H1 (cell line): ENCODE measurements around the gene USP36. TPM values are rescaled to one million over a fixed set of nuclear protein-coding genes. Genes with fewer than 3 reads are reported as not detected.

Experiments
- CTCF ChIA-PET: fragments of 300-600 bp; sonication (Branson Sonifier 250); formaldehyde crosslinking; loops from one replicate; lab custom pipeline; 2021; ENCODE audit not compliant: partially characterized antibody; lab: Charles Lee
- POLR2A ChIA-PET: fragments of 300-600 bp; sonication (Branson Sonifier 250); formaldehyde crosslinking; loops from one replicate; lab custom pipeline; 2021; ENCODE audit warnings: inconsistent platforms; ENCODE audit not compliant: partially characterized antibody; lab: Charles Lee
- DNase-seq, 2 experiments: peaks; one replicate each; pipeline versions ENCODE4 v3.0.0 to v3.0.0-alpha.2; 2010 to 2022; ENCODE audit warnings: low spot score in 2 of 2, low read depth in 1 of 2, mixed read lengths in 1 of 2
- FAIRE-seq: peaks from 2 replicates; lab custom pipeline; 2011; peaks lifted over from hg19 to GRCh38; lab: Jason Lieb, UNC
- H2AFZ ChIP-seq: 2 replicates; pipeline ENCODE4 v1.8.1; 2012; ENCODE audit warnings: low read length, inconsistent platforms
- H2AK5ac ChIP-seq: 2 replicates; pipeline ENCODE4 v1.6.1; 2013; ENCODE audit warnings: low read depth, low read length
- H2BK120ac ChIP-seq: replicated peaks from 2 replicates; pipeline ENCODE3; 2013; ENCODE audit warnings: low read depth, low read length, inconsistent platforms
- H2BK12ac ChIP-seq: 2 replicates; pipeline ENCODE4 v1.6.1; 2013; ENCODE audit warnings: low read depth, low read length
- H2BK15ac ChIP-seq: 2 replicates; pipeline ENCODE4 v1.6.1; 2013; ENCODE audit warnings: low read length
- H2BK20ac ChIP-seq: 2 replicates; pipeline ENCODE4 v1.6.1; 2013; ENCODE audit warnings: low read length
- H2BK5ac ChIP-seq: 2 replicates; pipeline ENCODE4 v1.6.1; 2013; ENCODE audit warnings: low read depth, low read length
- H3K14ac ChIP-seq: 2 replicates; pipeline ENCODE4 v1.6.1; 2013; ENCODE audit warnings: inconsistent platforms; ENCODE audit not compliant: insufficient read length
- H3K18ac ChIP-seq: 2 replicates; pipeline ENCODE4 v1.6.1; 2013; ENCODE audit warnings: low read length; ENCODE audit errors: extremely low read depth
- H3K23ac ChIP-seq: 2 replicates; pipeline ENCODE4 v1.6.1; 2013; ENCODE audit warnings: inconsistent platforms; ENCODE audit not compliant: insufficient read length
- H3K23me2 ChIP-seq: 2 replicates; pipeline ENCODE4 v1.6.1; 2013; ENCODE audit warnings: low read depth, low read length
- H3K27ac ChIP-seq: 2 replicates; pipeline ENCODE4 v1.6.1; 2011; ENCODE audit warnings: low read depth, low read length, inconsistent platforms
- H3K27me3 ChIP-seq, 4 experiments: replicated peaks in 1 of 4; 1 replicate in 1 of 4; 2 replicates in 3 of 4; pipeline versions ENCODE4 v1.6.1 to v1.8.1; 2011 to 2013; ENCODE audit warnings: low read length in 3 of 4, mild to moderate bottlenecking in 3 of 4, inconsistent platforms in 2 of 4, mixed read lengths in 2 of 4, moderate library complexity in 1 of 4; ENCODE audit not compliant: control insufficient read depth in 3 of 4, insufficient read depth in 3 of 4; ENCODE audit errors: extremely low read depth in 1 of 4
- H3K36me3 ChIP-seq, 4 experiments: 2 replicates each; pipeline versions ENCODE4 v1.6.1 to v1.8.1; 2011 to 2013; ENCODE audit warnings: mild to moderate bottlenecking in 4 of 4, low read length in 3 of 4, moderate library complexity in 2 of 4, control low read depth in 1 of 4, inconsistent platforms in 1 of 4; ENCODE audit not compliant: insufficient read depth in 4 of 4, control insufficient read depth in 2 of 4
- H3K4ac ChIP-seq: replicated peaks from 2 replicates; pipeline ENCODE3; 2013; ENCODE audit warnings: low read length, low read depth, mixed read lengths, inconsistent platforms; ENCODE audit not compliant: insufficient read length
- H3K4me1 ChIP-seq, 4 experiments: replicated peaks in 1 of 4; 1 replicate in 1 of 4; 2 replicates in 3 of 4; pipeline versions ENCODE4 v1.6.1 to v1.8.1; 2011 to 2013; ENCODE audit warnings: low read length in 3 of 4, inconsistent platforms in 2 of 4, mixed read lengths in 1 of 4; ENCODE audit not compliant: insufficient read depth in 4 of 4, control insufficient read depth in 3 of 4
- H3K4me2 ChIP-seq, 2 experiments: 2 replicates each; pipeline versions ENCODE4 v1.6.1 to v1.8.1; 2011 to 2013; ENCODE audit warnings: low read depth in 2 of 2, low read length in 2 of 2, control low read depth in 1 of 2, inconsistent platforms in 1 of 2, mild to moderate bottlenecking in 1 of 2; ENCODE audit not compliant: insufficient read depth in 1 of 2
- H3K4me3 ChIP-seq, 4 experiments: fragments of 200-600, 300-600 bp in 1 of 4; sonication (generic), shearing (Covaris generic), sonication (Bioruptor Twin) in 1 of 4; 2 replicates each; pipeline versions ENCODE4 v1.5.1 to v1.8.1; 2011 to 2016; ENCODE audit warnings: low read length in 4 of 4, low read depth in 3 of 4, control low read depth in 2 of 4, inconsistent platforms in 2 of 4, mild to moderate bottlenecking in 2 of 4, mixed read lengths in 1 of 4, moderate library complexity in 1 of 4; ENCODE audit not compliant: insufficient read depth in 2 of 4; ENCODE audit errors: extremely low read depth in 1 of 4
- H3K56ac ChIP-seq: replicated peaks from 2 replicates; pipeline ENCODE3; 2013; ENCODE audit warnings: low read depth, mild to moderate bottlenecking, mixed read lengths, low read length, inconsistent platforms; ENCODE audit not compliant: insufficient read length
- H3K79me1 ChIP-seq: 2 replicates; pipeline ENCODE4 v1.6.1; 2013; ENCODE audit warnings: low read depth, low read length, control low read depth
- H3K79me2 ChIP-seq, 2 experiments: 2 replicates each; pipeline versions ENCODE4 v1.6.1 to v1.8.1; 2012 to 2013; ENCODE audit warnings: low read length in 2 of 2, mild to moderate bottlenecking in 2 of 2, inconsistent platforms in 1 of 2; ENCODE audit not compliant: insufficient read depth in 2 of 2, control insufficient read depth in 1 of 2
- H3K9ac ChIP-seq, 4 experiments: replicated peaks in 1 of 4; 1 replicate in 1 of 4; 2 replicates in 3 of 4; pipeline versions ENCODE4 v1.6.1 to v1.8.1; 2011 to 2013; ENCODE audit warnings: low read depth in 3 of 4, low read length in 3 of 4, control low read depth in 2 of 4, mild to moderate bottlenecking in 2 of 4, moderate library complexity in 2 of 4, inconsistent platforms in 1 of 4; ENCODE audit errors: extremely low read depth in 1 of 4
- H3K9me3 ChIP-seq, 2 experiments: 2 replicates each; pipeline versions ENCODE4 v1.6.1 to v1.8.1; 2012 to 2013; ENCODE audit warnings: mild to moderate bottlenecking in 2 of 2, moderate library complexity in 2 of 2, control low read depth in 1 of 2, inconsistent platforms in 1 of 2, low read depth in 1 of 2, low read length in 1 of 2, mixed read lengths in 1 of 2; ENCODE audit not compliant: insufficient read depth in 2 of 2
- H4K20me1 ChIP-seq, 2 experiments: replicated peaks in 1 of 2; 2 replicates each; pipeline versions ENCODE3 to v1.8.1; 2011 to 2013; ENCODE audit warnings: inconsistent platforms in 2 of 2, low read length in 2 of 2, mild to moderate bottlenecking in 1 of 2; ENCODE audit not compliant: insufficient read depth in 2 of 2, control insufficient read depth in 1 of 2
- H4K5ac ChIP-seq: 2 replicates; pipeline ENCODE4 v1.6.1; 2013; ENCODE audit warnings: low read length, low read depth, mixed read lengths, inconsistent platforms; ENCODE audit not compliant: insufficient read length
- H4K8ac ChIP-seq: 2 replicates; pipeline ENCODE4 v1.8.0; 2013; ENCODE audit warnings: mild to moderate bottlenecking, moderate library complexity, low read length, inconsistent platforms; ENCODE audit not compliant: insufficient read depth; ENCODE audit errors: extremely low read depth
- H4K91ac ChIP-seq: replicated peaks from 2 replicates; pipeline ENCODE3; 2013; ENCODE audit warnings: low read length, mixed read lengths, inconsistent platforms; ENCODE audit not compliant: insufficient read length
- BRCA1 ChIP-seq: IDR thresholded peaks from 2 replicates; pipeline ENCODE4 v1.6.1; 2012; ENCODE audit warnings: low read depth, low read length, improper control_type of control experiment
- JUN ChIP-seq: IDR thresholded peaks from 2 replicates; pipeline ENCODE4 v1.6.1; 2011; ENCODE audit warnings: low read depth, mild to moderate bottlenecking, improper control_type of control experiment, low read length
- KDM1A ChIP-seq: fragments of 200-600, 300-600 bp; sonication (generic); IDR thresholded peaks from 2 replicates; pipeline ENCODE4 v1.7.1; 2016; ENCODE audit warnings: mild to moderate bottlenecking, low read length, borderline replicate concordance
- SIN3A ChIP-seq, 2 experiments: IDR thresholded peaks in 1 of 2; conservative IDR thresholded peaks in 1 of 2; 2 replicates each; pipeline ENCODE4 v1.6.1; 2011 to 2012; ENCODE audit warnings: low read length in 2 of 2, improper control_type of control experiment in 1 of 2, low read depth in 1 of 2, mild to moderate bottlenecking in 1 of 2
- TBP ChIP-seq: IDR thresholded peaks from 2 replicates; pipeline ENCODE4 v1.6.1; 2011; ENCODE audit warnings: low read depth, low read length, improper control_type of control experiment
- ZNF274 ChIP-seq: IDR thresholded peaks from 2 replicates; pipeline ENCODE4 v1.7.0; 2012; ENCODE audit warnings: low read length, borderline replicate concordance; ENCODE audit errors: extremely low read depth
- WGBS, 2 experiments: shearing (Covaris generic) in 1 of 2; methylation state at CpG; one replicate each; pipeline versions ENCODE4 v1.1.6 to v1.1.7; 2013 to 2015; ENCODE audit warnings: low lambda C conversion rate in 2 of 2, mixed read lengths in 2 of 2, inconsistent platforms in 1 of 2, low coverage in 1 of 2, missing lambda C conversion rate in 1 of 2; ENCODE audit not compliant: insufficient replicate concordance in 2 of 2, insufficient coverage in 1 of 2, insufficient read length in 1 of 2; ENCODE audit errors: extremely low coverage in 1 of 2, missing lambda C conversion rate in 1 of 2; 5-methylcytosine and 5-hydroxymethylcytosine counted together
- polyA plus RNA-seq, 7 experiments: library from polyadenylated mRNA; depleted of rRNA in 3 of 7; stranded (reverse) in 5 of 7; unstranded in 2 of 7; fragments of >200 nt in 5 of 7; fragments of 200-250 nt in 2 of 7; gene quantifications; 1 replicate in 5 of 7; 2 replicates in 1 of 7; 4 replicates in 1 of 7; pipeline versions ENCODE4 v1.2.1 to v1.2.3, GENCODE V29; 2011 to 2013; ENCODE audit warnings: missing spikeins in 2 of 7, mixed read lengths in 2 of 7
- total RNA-seq: library from RNA; stranded (reverse); fragmentation: NEBNext Ultra II Directional; extraction: Animal tissue kit (Norgen Biotek cat#: 25700); gene quantifications from 2 replicates; pipeline ENCODE4 v1.2.1, GENCODE V29; 2021
- TF ChIP-seq, protein P1 (sequence below): IDR thresholded peaks from 2 replicates; pipeline ENCODE4 v1.6.1; 2012; ENCODE audit warnings: low read length, inconsistent platforms
- TF ChIP-seq, protein P2 (sequence below): IDR thresholded peaks from 2 replicates; pipeline ENCODE4 v1.6.1; 2011; ENCODE audit warnings: low read depth, mild to moderate bottlenecking, low read length; ENCODE audit not compliant: insufficient read depth

USP36 gene
- total and polyA plus RNA-seq, 2 of the 8 experiments (the other 6 are each of a cell fraction or from before 2014, with no cell fraction given), result 40.7 to 67.7 TPM

DNA sequence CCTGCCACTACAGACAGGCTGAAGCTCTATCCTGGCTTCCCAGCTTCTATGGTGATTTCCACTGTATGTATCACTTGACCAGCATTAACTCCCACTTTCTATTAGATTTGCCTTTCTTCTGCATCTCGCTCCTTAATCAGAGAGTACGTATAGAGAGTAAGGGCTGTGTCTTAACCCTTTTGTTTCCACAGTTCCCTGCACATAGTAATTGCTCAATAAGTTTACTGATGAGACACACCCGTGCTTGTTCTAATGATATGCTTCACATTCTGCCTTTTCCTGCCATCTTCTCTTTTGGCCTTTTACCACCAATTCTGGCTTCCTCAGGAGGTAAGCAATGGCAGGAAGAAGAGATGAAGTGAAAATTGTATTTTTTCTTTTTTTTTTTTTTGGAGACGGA is 20.6 kb upstream of the USP36 start:
- H3K9me3 ChIP-seq, result no peaks in the 10 kb centered on the region
- ChIA-PET POLR2A (interaction anchor here (0.8 kb wide), 1 partner anchor 145 kb away, joined by 3 read pairs; no protein-coding TSS in a partner anchor), CTCF (interaction anchor here (1.0 to 1.2 kb wide), 4 partner anchors 9 to 113 kb away, joined by 3 to 5 read pairs (median 4); no protein-coding TSS in a partner anchor)
- WGBS, 2 experiments, result 87% methylated on average over 3 of the region's 4 CpGs; no CpG with 5 or more reads in 1 of the 2 experiments
- no peak overlapping the region for H2AFZ ChIP-seq
- H3K56ac ChIP-seq, result no peak overlapping the region
- no peaks in the 10 kb centered on the region for H3K79me2 ChIP-seq
- no peaks in the 10 kb centered on the region; a peak in 1 of 7 replicates for H3K4me1 ChIP-seq
- TF ChIP-seq JUN (no peak), TBP (no peak), KDM1A (no peak), SIN3A (conservative IDR thresholded peaks at IDR 0.05 in 1 of 2, IDR thresholded peaks at IDR 0.05 in 1 of 2; ENCODE audit: low read depth in 1 of 2, low read length in 2 of 2) (no peak), BRCA1 (no peak), ZNF274 (no peak)
- TF ChIP-seq, protein P1, sequence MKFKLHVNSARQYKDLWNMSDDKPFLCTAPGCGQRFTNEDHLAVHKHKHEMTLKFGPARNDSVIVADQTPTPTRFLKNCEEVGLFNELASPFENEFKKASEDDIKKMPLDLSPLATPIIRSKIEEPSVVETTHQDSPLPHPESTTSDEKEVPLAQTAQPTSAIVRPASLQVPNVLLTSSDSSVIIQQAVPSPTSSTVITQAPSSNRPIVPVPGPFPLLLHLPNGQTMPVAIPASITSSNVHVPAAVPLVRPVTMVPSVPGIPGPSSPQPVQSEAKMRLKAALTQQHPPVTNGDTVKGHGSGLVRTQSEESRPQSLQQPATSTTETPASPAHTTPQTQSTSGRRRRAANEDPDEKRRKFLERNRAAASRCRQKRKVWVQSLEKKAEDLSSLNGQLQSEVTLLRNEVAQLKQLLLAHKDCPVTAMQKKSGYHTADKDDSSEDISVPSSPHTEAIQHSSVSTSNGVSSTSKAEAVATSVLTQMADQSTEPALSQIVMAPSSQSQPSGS, result no peak
- TF ChIP-seq, protein P2, sequence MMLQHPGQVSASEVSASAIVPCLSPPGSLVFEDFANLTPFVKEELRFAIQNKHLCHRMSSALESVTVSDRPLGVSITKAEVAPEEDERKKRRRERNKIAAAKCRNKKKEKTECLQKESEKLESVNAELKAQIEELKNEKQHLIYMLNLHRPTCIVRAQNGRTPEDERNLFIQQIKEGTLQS, result no peak
- DNase-seq, result no peak
- H3K79me1 ChIP-seq, result no peaks in the 10 kb centered on the region
- H3K27me3 ChIP-seq, result no peaks in the 10 kb centered on the region
- no peak overlapping the region for H2BK15ac ChIP-seq
- H4K8ac ChIP-seq, result no peak overlapping the region
- H3K27ac ChIP-seq, result no peak overlapping the region
- H3K18ac ChIP-seq, result no peak overlapping the region
- no peak overlapping the region for H3K14ac ChIP-seq
- no peak overlapping the region for H4K91ac ChIP-seq
- H3K23ac ChIP-seq, result no peak overlapping the region
- no peak overlapping the region for H2AK5ac ChIP-seq
- no peak overlapping the region for H2BK20ac ChIP-seq
- no peak overlapping the region for H3K9ac ChIP-seq
- H2BK5ac ChIP-seq, result no peak overlapping the region
- H3K4me2 ChIP-seq, result no peak overlapping the region
- H3K4ac ChIP-seq, result no peak overlapping the region
- H4K20me1 ChIP-seq, result peaks cover 0 to 4% of the 10 kb centered on the region in 2 experiments
- no peak for FAIRE-seq
- no peak overlapping the region for H2BK120ac ChIP-seq
- H3K23me2 ChIP-seq, result no peaks in the 10 kb centered on the region
- H4K5ac ChIP-seq, result no peak overlapping the region
- no peak overlapping the region for H3K4me3 ChIP-seq
- no peak overlapping the region for H2BK12ac ChIP-seq
- peaks cover 0 to 3% (median 0%) of the 10 kb centered on the region in 4 experiments; a peak in 4 of 8 replicates for H3K36me3 ChIP-seq
